GM18868 (cell line): ENCODE results near the gene ADCY5.
"Not testable (repeated sequence)": the region's sequence is repeated elsewhere in the genome, so short reads cannot be mapped to it uniquely, and the experiment has no call there.

Source experiments
- ATAC-seq: cut with Tn5 transposase; IDR thresholded peaks from one replicate; pipeline ENCODE4 v1.9.1; 2021; ENCODE audit warnings: mild to moderate bottlenecking, moderate library complexity; ENCODE audit not compliant: unreplicated experiment

ADCY5 gene

DNA sequence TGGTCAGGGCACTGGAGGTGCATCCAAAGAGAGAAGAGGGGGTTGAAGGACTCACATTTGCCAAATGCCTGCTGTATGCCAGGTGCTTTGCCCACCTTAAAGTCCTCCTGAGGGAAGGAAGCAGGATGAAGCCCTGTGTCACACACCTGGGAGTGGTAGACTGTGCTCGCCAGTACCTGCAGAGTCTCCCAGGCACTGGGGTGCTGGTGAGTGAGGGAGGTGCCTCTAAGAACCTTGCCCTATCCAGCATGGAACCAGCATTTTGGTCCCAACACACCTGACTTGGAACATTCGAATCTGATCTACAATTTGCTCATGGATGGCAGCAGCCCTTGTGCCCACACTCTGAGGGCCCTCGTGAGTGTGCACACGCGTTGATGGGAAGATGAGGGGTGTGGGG lies 170.4 kb downstream of the ADCY5 start:
- ATAC-seq, result no peak

DNA sequence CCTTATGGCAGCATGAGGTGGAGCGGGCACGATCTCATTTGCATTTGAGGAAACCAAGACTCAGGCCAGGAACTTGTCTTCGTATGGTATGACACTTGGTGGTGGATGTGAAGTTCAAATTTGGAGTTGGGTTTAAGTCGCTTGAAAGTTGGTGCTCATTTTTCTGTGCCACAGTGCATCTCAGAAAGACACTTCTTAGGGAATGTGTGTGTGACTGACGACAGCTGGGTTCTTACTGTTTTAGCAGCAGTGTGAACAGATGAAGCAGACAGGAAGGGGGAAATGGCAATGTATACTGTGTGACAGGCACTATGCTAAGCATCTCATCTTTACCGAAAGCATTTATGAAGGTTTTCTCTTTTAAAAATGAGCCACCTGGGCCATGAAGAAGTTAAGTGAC lies 171.8 kb downstream of the ADCY5 start:
- ATAC-seq, result no peak

DNA sequence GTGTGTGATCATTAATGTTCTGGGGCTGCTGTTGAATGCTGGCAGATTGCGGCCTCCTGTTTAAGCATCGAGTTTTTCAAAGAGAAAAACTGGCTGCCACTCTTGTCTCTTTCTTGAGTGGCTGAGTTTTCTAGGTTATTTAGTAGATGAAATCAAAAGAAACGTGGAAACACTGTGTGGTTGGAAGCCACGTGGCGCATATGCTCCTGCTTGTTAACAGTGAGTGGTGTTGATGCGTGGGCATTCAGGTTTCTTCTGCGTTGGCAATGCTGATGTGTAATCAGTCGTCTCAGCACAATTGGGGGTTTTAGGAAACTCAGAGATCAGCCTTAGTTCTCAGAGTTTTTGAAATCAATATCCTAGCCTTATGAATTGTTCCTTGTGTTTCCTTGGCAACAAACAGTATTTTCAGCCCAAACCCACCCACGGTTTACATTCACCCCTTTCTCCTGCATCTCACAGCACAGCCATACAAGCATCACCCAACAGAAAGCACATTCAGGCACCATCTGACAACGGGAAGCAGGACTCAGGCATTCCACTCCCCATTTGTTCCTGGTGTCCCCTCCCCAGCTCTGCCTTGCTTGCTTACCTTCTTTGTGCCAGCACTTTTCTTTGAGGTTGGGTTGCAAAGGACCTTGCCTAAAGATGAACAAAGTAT lies 172.4 kb downstream of the ADCY5 start:
- ATAC-seq, result no peak

DNA sequence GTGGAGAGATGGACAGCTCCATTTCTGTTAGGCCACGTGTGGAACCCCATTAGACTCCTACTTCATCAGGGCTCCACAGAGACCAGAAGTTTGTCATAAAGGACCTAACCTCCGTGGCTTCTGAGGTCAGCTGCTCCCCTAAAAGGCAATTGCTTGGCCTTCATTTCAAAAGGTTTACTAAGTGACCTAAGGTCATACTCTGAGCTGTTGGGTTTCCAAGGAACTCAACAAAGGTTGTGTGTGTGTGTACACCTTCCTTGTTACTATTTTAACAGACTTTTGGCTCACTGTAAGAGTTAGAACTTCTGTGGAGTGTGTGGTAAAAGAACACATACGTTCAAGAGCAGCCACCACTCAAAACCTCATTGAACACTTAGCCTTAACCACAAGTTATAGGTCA lies 173.2 kb downstream of the ADCY5 start:
- ATAC-seq, result no peak

DNA sequence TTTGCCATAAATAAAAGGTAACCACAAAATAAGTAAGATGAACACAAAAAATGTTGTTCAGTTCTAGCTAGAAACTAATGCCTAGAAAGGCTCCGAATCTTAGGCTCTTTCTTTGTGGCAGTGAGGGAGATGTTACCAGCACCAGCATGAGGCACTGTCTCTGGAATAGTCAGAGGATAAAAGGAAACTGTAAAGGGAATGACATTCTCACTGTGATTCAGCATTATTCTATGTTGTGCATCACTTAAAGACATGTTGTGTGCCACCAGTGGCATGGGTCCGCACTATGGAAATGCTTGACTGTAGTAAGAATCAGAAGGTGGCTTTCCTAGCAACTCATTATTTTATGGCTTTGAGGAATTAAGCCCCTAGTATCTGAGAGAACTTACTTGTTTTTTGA lies 176.3 kb downstream of the ADCY5 start:
- ATAC-seq, result no peak

DNA sequence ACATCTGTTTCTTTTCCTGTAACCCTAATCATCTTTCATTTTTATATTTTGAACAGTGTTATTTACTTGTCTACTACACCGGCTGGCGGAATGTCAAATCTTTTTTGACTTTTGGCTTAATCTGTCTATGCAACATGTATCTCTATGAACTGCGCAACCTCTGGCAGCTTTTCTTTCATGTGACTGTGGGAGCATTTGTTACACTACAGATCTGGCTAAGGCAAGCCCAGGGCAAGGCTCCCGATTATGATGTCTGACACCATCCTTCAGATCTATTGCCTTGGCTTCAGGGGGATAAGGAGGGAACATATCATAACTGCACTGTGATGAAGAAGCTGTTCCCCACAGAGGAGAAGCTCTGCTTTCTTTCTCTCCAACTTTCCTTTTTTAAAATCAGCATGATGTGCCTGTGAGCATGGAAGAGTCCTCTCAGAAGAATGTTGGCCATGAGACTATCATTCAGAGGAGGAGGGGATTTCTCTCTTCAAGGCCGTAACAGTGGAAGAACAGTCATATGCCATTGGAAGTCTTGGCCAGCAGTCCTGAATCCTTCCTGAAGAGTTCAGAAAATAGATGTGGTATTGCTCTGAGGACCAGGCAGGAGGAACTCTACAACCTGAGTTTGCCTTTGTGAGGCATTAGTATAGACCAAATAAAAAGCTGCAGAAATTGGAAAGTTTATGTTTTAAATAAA lies 177.3 kb downstream of the ADCY5 start:
- no peak for ATAC-seq

DNA sequence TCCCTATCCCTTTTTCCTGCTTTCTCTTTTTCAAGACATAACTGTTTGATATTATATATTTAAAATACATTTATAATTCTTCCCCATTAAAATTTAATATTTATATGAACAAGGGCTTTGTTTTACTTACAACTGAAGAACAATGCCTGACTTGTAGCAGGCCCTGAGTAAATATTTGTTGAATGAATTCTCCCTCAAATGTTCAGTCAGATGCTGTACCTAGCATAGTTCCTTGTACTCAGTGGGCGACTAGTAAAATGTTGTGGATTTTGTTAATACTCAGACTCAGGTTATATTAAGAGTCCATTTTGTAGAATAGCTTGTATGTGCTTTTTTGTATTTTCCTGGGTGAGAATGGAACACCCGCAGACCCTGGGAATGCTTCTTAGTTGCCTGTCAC lies 178.1 kb downstream of the ADCY5 start:
- no peak for ATAC-seq

DNA sequence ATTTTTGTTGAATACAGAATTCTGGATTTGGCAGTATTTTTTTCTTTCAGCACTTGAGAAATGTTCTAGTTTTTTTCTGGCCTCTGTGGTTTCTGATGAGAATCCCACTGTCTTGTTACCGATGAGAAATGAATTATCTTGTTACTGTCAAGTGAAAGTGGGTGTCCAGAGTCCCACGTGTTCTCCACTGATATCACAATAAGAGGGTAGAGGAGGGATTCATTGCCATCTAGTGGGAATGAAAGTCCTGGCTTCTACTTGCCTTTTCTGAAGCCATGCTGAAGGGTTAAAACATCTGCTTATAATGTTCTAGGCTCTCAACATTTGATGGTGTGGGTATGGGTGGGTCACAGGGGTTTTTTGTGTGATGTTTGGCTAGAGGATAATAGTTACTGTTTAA lies 181.1 kb downstream of the ADCY5 start:
- no peak for ATAC-seq

DNA sequence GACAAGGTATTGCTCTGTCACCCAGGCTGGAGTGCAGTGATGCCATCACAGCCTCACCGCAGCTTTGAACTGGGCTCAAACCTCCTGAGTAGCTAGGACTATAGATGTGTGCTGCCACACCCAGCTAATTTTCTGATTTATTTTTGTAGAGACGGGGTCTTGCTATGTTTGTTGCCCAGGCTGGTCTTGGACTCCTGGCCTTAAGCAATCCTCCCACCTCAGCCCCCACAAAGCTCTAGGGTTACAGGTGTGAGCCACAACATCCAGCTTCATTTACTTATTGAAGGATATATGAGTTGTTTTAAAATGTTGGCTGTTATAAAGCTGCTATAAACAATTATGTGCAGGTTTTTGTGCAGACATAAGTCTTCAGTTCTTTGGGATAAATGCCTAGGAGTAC lies 184.9 kb downstream of the ADCY5 start:
- no peak for ATAC-seq

DNA sequence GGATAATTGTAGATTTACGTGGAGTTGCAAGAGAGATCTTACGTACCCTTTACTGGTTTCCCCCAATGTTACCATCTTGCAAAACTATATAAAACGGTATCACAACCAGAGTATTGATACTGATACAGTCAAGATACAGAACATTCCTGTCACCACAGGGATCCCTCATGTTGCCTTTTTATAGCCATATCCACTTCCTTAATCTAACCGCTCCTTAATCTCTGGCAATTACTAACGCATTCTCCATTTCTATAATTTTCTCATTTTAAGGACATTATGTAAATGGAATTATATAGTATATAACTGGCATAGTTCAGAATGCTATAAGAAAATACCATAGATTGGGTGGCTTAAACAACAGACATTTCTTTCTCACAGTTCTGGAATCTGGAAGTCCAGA lies 186.0 kb downstream of the ADCY5 start:
- no peak for ATAC-seq

DNA sequence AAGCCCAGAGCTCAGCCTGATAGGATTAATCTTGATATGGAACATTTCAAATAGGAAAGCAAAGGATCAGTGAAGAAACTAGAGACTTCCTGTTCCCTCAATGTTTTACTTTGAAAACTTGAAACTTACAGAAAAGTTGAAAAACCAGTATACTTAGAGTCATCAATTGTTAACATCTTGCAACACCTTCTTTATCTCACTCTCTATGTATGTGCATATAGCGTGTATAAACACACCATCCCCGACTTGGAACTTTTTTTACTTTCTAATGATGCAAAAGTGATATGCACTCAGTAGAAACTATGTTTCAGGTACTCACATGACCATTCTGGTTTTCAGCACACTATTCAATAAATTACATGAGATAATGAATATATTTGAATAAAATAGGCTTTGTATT lies 186.7 kb downstream of the ADCY5 start:
- no peak for ATAC-seq

DNA sequence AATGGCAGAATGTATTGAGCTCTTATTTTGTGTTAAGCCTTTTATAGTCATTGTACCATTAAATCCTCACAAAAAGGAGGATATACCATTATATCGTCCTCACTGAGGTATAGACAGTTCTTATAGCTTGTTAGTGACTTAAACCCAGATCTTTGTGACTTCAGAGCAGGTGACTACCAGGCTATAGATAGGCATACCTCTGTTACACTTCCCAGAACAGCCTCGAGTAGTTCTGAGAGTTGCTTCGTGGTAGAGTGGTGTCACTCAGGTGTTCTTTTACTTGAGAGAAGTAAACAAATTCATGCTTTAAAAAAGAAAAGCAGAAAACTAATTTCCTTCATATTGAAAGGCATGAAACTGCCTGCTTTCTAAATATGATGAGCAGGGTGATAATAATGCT lies 187.2 kb downstream of the ADCY5 start:
- ATAC-seq, result no peak

DNA sequence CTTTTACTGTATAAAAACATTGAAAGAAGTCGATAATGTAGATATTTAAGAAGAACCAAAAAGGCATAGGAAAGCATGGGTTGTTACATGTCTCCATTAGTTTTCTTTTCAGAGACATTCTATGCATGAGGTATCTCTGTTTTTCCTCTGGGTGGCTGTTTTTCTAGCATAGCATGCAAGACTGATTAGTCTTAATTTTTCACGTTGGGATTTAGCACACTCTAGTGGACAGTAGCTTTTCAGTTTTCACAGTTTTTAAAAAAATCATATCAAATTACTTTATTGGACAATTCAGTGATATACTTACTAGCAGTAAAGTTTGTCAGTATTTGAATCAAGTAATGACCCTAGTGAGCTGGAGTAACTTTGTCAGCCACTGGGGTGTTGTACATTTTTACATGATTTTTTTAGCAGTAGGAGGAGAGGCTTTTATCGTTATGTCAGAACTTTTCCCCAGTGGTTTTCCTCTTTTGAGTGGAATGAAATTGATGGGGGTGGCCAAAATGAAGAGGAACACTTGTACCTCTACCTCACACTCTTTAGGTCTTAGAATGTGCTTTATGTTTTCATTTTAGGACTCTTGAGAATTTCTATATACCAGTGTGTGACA lies 190.0 kb downstream of the ADCY5 start:
- ATAC-seq, result no peak

DNA sequence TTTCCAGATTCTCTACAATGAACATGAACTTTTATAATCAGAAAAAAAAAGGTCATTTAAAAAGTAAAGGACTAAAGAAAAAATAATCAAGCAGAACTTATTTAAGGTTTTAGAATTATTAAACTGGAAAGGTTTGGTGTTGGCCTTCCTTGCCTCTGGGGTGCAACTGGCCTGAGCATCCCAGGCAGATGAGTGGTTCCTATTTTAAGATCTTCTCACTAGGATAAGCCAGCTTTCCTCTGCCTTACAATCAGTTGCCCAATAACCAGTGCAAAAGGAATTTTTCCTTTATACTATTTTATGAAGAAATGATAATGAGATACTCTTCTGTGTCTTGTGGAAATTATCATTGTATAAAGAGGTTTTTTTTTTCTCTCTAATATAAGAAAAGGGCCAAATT lies 190.5 kb downstream of the ADCY5 start:
- no peak for ATAC-seq

DNA sequence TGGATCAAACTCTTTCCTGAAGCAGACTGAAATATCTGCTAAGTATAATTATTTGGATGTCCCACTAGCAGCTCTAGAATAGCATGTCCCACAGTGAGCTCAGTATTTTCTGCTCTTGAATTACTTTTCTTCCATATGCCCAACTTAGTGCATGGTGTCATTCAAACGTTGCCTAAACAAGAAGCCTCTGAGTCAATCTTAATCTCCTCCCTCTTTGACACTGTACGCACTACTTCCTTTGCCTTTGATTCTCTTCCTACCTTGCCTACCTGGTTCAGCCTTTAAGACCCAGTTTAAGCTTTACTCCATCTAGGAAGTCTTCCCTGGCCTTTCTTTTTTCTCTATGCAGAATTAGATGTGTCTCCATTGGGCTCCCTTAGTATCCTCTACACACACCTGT lies 192.6 kb downstream of the ADCY5 start:
- ATAC-seq, result no peak

DNA sequence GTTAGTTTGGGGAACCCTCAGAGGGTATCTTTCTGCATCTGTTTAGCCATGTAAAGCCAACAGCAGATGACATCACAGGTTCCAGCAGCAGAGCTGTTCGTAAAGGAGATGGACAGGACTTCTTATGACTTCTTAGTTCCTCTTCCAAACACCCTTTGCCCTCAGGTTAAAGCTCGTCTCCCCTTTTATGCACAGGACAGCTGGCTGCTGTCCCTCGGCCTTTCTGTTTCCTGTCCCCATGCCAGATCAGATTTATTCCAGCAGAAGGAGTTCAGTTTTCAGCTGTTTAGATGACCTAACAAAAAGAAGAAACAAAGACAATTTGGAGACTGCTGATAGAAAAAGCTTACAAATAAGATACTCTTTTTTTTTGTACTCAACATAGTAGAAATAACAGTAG lies 202.0 kb downstream of the ADCY5 start:
- no peak for ATAC-seq

DNA sequence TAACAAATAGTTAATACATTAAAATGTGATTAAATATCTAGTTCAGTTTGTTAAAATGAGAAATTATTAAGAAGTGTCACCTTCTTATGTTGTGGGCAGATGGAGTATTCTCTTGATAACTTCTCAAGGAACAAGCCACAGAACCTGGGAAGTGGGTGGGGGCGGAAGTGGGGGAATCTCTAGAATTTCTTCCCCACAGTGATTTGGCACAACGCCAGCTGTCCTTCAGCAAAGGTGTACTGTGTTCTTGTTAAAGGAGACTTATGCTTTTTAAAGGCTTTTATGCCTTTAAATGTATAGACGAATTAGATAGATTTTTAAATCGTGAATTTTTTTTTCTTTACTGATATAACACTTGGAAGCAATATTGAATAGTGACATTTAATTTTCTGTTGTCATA lies 204.8 kb downstream of the ADCY5 start:
- ATAC-seq, result no peak

DNA sequence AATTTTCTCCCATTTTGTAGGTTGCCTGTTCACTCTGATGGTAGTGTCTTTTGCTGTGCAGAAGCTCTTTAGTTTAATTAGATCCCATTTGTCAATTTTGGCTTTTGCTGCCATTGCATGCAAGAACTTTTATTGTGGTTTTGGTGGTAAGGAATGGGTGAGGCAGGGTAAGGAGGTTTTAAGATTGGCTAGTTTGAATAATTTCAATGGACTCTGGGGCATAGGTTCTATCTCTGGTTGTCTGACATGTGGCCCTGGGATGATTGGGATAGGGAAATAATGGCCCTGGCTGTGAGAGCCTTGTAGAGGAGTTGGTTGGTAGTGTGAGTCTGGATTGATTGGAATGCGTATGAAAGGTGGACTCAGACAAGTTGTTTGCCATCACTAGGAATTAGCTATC lies 209.1 kb downstream of the ADCY5 start:
- no peak for ATAC-seq

DNA sequence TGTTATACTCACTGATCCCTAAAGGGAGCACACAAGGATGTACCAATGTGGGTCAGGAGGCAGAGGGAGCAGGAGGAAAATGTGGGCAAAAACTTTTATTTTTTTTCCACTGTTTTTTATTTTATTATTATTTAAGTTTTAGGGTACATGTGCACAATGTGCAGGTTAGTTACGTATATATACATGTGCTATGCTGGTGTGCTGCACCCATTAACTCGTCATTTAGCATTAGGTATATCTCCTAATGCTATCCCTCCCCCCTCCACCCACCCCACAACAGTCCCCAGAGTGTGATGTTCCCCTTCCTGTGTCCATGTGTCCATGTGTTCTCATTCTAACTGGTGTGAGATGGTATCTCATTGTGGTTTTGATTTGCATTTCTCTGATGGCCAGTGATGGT lies 209.7 kb downstream of the ADCY5 start:
- not testable (repeated sequence) for ATAC-seq

DNA sequence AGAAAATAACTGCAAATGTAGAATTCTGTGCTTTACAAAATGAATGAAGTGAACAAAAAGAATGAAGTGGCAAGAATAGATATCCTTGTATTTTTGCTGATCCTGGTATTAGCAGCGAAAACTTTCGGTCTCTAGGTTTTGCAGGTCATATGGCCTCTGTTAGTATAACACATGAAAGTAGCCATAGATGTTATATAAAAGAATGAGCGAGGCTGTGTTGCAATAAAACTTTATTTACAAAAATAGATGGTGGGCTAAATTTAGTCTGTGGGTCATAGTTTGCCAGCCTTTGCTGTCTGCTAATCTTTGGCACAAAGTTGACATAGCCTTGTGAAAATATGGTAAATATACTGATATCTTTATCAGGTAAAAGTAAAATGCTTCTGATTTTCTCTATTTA lies 212.0 kb downstream of the ADCY5 start:
- ATAC-seq, result no peak
